GM23338 (cell line): ENCODE measurements around the gene CEP170B. TPM values are rescaled to one million over a fixed set of nuclear protein-coding genes. Genes with fewer than 3 reads are reported as not detected.

Source experiments
- ATAC-seq: fragments of 200-7000 bp; cut with Tn5 transposase; 3 replicates; pipeline ENCODE4 v1.9.1; 2020
- DNase-seq: peaks from one replicate; pipeline ENCODE4 v3.0.0-alpha.2; 2015; ENCODE audit warnings: low spot score
- H2AFZ ChIP-seq: fragments of 200-600 bp; sonication (generic); 2 replicates; pipeline ENCODE4 v1.8.0; 2016; ENCODE audit warnings: antibody characterized with exemption, mild to moderate bottlenecking, moderate library complexity
- H3F3A ChIP-seq: fragments of 200-600 bp; sonication (generic); replicated peaks from 2 replicates; pipeline ENCODE4 v1.8.0; 2017; ENCODE audit warnings: antibody characterized with exemption, mixed run types, low read depth
- H3K27ac ChIP-seq: fragments of 200-600 bp; sonication (generic); 2 replicates; pipeline ENCODE4 v1.6.1; 2016; ENCODE audit warnings: low read depth
- H3K27me3 ChIP-seq: fragments of 200-600 bp; sonication (generic); 2 replicates; pipeline ENCODE4 v1.8.0; 2016; ENCODE audit warnings: mild to moderate bottlenecking, mixed run types, moderate library complexity; ENCODE audit not compliant: insufficient read depth
- H3K36me3 ChIP-seq: fragments of 200-600 bp; sonication (generic); 2 replicates; pipeline ENCODE4 v1.8.0; 2016; ENCODE audit warnings: mild to moderate bottlenecking; ENCODE audit not compliant: insufficient read depth
- H3K4me1 ChIP-seq: fragments of 200-600 bp; sonication (generic); 2 replicates; pipeline ENCODE4 v1.8.0; 2016; ENCODE audit warnings: mild to moderate bottlenecking, moderate library complexity; ENCODE audit not compliant: insufficient read depth
- H3K4me2 ChIP-seq: fragments of 200-600 bp; sonication (generic); 2 replicates; pipeline ENCODE4 v1.7.1; 2017; ENCODE audit warnings: mixed run types
- H3K4me3 ChIP-seq: fragments of 200-600 bp; sonication (generic); 2 replicates; pipeline ENCODE4 v1.6.1; 2016; ENCODE audit warnings: mixed run types
- H3K79me2 ChIP-seq: fragments of 200-600 bp; sonication (generic); replicated peaks from 2 replicates; pipeline ENCODE4 v1.8.0; 2017; ENCODE audit warnings: mild to moderate bottlenecking; ENCODE audit not compliant: insufficient read depth
- H3K9me2 ChIP-seq: fragments of 200-600 bp; sonication (generic); 2 replicates; pipeline ENCODE4 v1.8.0; 2017; ENCODE audit not compliant: insufficient read depth
- H4K20me1 ChIP-seq: fragments of 200-600 bp; sonication (generic); replicated peaks from 2 replicates; pipeline ENCODE4 v1.8.0; 2017; ENCODE audit warnings: mild to moderate bottlenecking; ENCODE audit not compliant: insufficient read depth
- H3K27ac Mint-ChIP-seq: 2 replicates; pipeline ENCODE4 v1.8.0; 2020; ENCODE audit warnings: inconsistent platforms, mild to moderate bottlenecking, moderate library complexity, mixed read lengths
- H3K27me3 Mint-ChIP-seq: 3 replicates; pipeline ENCODE4 v1.8.0; 2022; ENCODE audit warnings: low read depth, mild to moderate bottlenecking, moderate library complexity, mixed read lengths, inconsistent platforms; ENCODE audit not compliant: insufficient read depth, poor library complexity
- H3K36me3 Mint-ChIP-seq: 3 replicates; pipeline ENCODE4 v1.8.0; 2021; ENCODE audit warnings: low read depth, mild to moderate bottlenecking, inconsistent platforms, moderate library complexity, mixed read lengths
- H3K4me1 Mint-ChIP-seq: 3 replicates; pipeline ENCODE4 v1.8.0; 2020; ENCODE audit warnings: mild to moderate bottlenecking, inconsistent platforms, mixed read lengths
- H3K4me3 Mint-ChIP-seq: 3 replicates; pipeline ENCODE4 v1.8.0; 2021; ENCODE audit warnings: moderate library complexity, mild to moderate bottlenecking, inconsistent platforms, mixed read lengths
- H3K9me3 Mint-ChIP-seq: 3 replicates; pipeline ENCODE4 v1.8.0; 2020; ENCODE audit warnings: moderate library complexity, mild to moderate bottlenecking, inconsistent platforms, mixed read lengths
- CREB1 ChIP-seq: fragments of 250-450 bp; sonication (Bioruptor Pico); IDR thresholded peaks from 2 replicates; pipeline ENCODE4 v1.5.0; 2020; ENCODE audit warnings: low read depth, mild to moderate bottlenecking, moderate library complexity
- CTCF ChIP-seq, 2 experiments: fragments of 200-600 bp in 1 of 2; sonication (generic) in 1 of 2; conservative IDR thresholded peaks; 2 replicates each; pipeline versions ENCODE4 v1.5.1 to v1.6.1; 2016 to 2017; ENCODE audit warnings: antibody characterized with exemption in 2 of 2, low read depth in 2 of 2, mild to moderate bottlenecking in 2 of 2, moderate library complexity in 1 of 2
- ETS1 ChIP-seq: IDR thresholded peaks from 2 replicates; pipeline ENCODE4 v1.6.1; 2016; ENCODE audit warnings: antibody characterized with exemption
- EZH2 ChIP-seq: fragments of 200-600 bp; sonication (generic); IDR thresholded peaks from one replicate; pipeline ENCODE4 v1.8.0; 2017; ENCODE audit warnings: antibody characterized with exemption, mild to moderate bottlenecking, low read depth; ENCODE audit not compliant: unreplicated experiment
- EZH2phosphoT487 ChIP-seq: fragments of 200-600 bp; sonication (generic); IDR thresholded peaks from one replicate; pipeline ENCODE4 v1.8.1; 2018; ENCODE audit warnings: antibody characterized with exemption; ENCODE audit not compliant: unreplicated experiment
- JUNB ChIP-seq: IDR thresholded peaks from one replicate; pipeline ENCODE4 v1.6.1; 2016; ENCODE audit warnings: antibody characterized with exemption; ENCODE audit not compliant: unreplicated experiment
- NANOG ChIP-seq: IDR thresholded peaks from 2 replicates; pipeline ENCODE4 v1.6.1; 2016; ENCODE audit warnings: antibody characterized with exemption, borderline replicate concordance
- POLR2AphosphoS5 ChIP-seq: IDR thresholded peaks from 2 replicates; pipeline ENCODE4 v1.6.1; 2016; ENCODE audit warnings: antibody characterized with exemption, low read depth
- REST ChIP-seq: IDR thresholded peaks from one replicate; pipeline ENCODE4 v1.6.1; 2018; ENCODE audit warnings: antibody characterized with exemption; ENCODE audit not compliant: unreplicated experiment
- STAT1 ChIP-seq: IDR thresholded peaks from one replicate; pipeline ENCODE4 v1.6.1; 2016; ENCODE audit warnings: antibody characterized with exemption; ENCODE audit not compliant: unreplicated experiment
- ZNF114 ChIP-seq: fragments of 250-450 bp; sonication (Bioruptor Pico); IDR thresholded peaks from 2 replicates; pipeline ENCODE4 v1.5.0; 2020; ENCODE audit warnings: mild to moderate bottlenecking, moderate library complexity
- ZNF331 ChIP-seq: fragments of 250-450 bp; sonication (Bioruptor Pico); IDR thresholded peaks from 2 replicates; pipeline ENCODE4 v1.5.0; 2020; ENCODE audit warnings: low read depth, mild to moderate bottlenecking, moderate library complexity
- polyA plus RNA-seq: library from polyadenylated mRNA; unstranded; fragments of >200 nt; fragmentation: Nextera tagmentation; extraction: Ambion mirVana; gene quantifications from 2 replicates; pipeline ENCODE4 v1.2.1, GENCODE V29; 2016
- total RNA-seq: library from RNA; depleted of rRNA; stranded (reverse); fragments of >200 nt; shearing (Covaris generic); gene quantifications from 2 replicates; pipeline ENCODE4 v1.2.3, GENCODE V29; 2014

Gene CEP170B
- total and polyA plus RNA-seq, 2 experiments from 2014 or later, result 4.6 to 37.1 TPM

GRCh38 chr14:104899781-104900180 is 34.7 kb downstream of the CEP170B start:
- no peaks in the 10 kb centered on the region for H3F3A ChIP-seq
- H4K20me1 ChIP-seq, result no peaks in the 10 kb centered on the region
- H2AFZ ChIP-seq, result no peak overlapping the region
- no peaks in the 10 kb centered on the region for H3K36me3 ChIP-seq
- H3K27ac Mint-ChIP-seq, result no peak overlapping the region
- ATAC-seq (no peak), DNase-seq (no peak)
- TF ChIP-seq CTCF (conservative IDR thresholded peaks at IDR 0.05; ENCODE audit: low read depth in 2 of 2) (no peak), CREB1 (CRISPR knock-in tag) (no peak), STAT1 (no peak), NANOG (no peak), POLR2AphosphoS5 (no peak), ZNF331 (CRISPR knock-in tag) (no peak), REST (no peak), ETS1 (no peak), JUNB (no peak), EZH2phosphoT487 (no peak), EZH2 (no peak), ZNF114 (no peak)
- no peak overlapping the region for H3K4me2 ChIP-seq
- peaks cover 5% of the 10 kb centered on the region; the same call in 2 of the 3 replicates for H3K4me1 Mint-ChIP-seq
- H3K36me3 Mint-ChIP-seq, result no peaks in the 10 kb centered on the region
- no peaks in the 10 kb centered on the region for H3K9me2 ChIP-seq
- no peak overlapping the region for H3K4me3 ChIP-seq
- no peaks in the 10 kb centered on the region for H3K79me2 ChIP-seq
- H3K27me3 ChIP-seq, result no peaks in the 10 kb centered on the region
- H3K4me1 ChIP-seq, result no peaks in the 10 kb centered on the region
- peaks cover 3% of the 10 kb centered on the region; the same call in 1 of the 3 replicates for H3K9me3 Mint-ChIP-seq
- H3K27me3 Mint-ChIP-seq, result peaks cover 25% of the 10 kb centered on the region
- H3K4me3 Mint-ChIP-seq, result no peak overlapping the region
- H3K27ac ChIP-seq, result no peak overlapping the region
